HG02973 (cell line): ENCODE data around the gene OR5H2.
"Not testable (repeated sequence)": the region's sequence is repeated elsewhere in the genome, so short reads cannot be mapped to it uniquely, and the experiment has no call there.

Source experiments
- ATAC-seq: cut with Tn5 transposase; IDR thresholded peaks from one replicate; pipeline ENCODE4 v1.9.1; 2021; ENCODE audit warnings: moderate library complexity; ENCODE audit not compliant: unreplicated experiment

The OR5H2 gene

DNA sequence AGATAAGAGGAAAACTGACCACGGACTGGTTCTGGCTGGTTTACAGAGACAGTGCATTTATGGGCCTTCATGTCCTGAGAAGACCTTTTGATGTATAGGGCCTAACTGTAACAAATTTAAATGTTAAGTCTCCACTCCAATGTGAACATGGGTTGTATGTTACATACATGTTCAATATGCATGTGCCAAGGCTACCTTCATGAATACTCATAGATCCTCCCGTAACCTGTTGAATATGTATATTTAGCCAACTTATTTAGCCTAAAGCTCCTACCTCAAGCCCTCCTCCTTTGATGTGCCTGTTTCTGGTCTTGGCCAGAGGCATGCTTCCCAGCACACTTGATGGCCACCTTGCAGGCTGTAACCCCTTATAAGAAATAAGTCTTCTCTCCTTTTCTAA is at the start of gene OR5H2:
OR5H2 (plus strand) TSS at position 301 of the 400 bp plus-strand sequence. CDS start 398 bp downstream, outside the sequence.
- ATAC-seq = no peak

DNA sequence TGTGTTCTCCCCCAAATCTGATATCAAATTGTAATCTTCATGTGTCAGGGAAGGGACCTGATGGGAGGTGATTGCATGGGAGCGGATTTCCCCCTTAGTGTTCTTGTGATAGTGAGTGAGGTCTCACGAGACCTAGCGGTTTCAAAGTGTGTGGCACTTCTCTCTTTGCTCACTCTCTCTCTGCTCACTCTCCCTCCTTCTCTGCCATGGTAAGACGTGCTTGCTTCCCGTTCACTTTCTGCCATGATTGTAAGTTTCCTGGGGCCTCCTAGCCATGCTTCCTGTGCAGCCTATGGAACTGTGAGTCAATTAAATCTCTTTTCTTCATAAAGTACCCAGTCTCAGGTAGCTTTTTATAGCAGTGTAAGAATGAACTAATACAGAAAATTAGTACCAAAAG is 48.8 kb upstream of the OR5H2 start:
- ATAC-seq = no peak

DNA sequence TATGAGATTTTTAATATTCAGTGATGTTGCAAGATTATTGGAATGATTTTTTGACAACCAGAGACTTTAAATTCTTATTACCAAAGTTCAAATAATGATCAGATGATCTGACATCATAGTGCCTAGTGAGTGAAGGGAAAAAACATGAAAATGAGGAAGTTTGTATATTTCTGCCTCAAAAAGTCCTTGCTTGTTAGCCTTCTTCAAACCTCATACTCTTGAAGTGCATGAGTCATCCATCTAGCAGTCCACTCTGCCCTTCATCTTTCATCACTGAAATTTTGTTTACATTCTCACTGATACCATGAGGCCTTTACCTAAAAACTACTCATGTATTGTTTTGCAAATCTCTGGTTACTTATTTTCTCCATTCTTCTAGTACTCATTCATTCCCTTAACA is 42.2 kb upstream of the OR5H2 start:
- ATAC-seq = no peak

DNA sequence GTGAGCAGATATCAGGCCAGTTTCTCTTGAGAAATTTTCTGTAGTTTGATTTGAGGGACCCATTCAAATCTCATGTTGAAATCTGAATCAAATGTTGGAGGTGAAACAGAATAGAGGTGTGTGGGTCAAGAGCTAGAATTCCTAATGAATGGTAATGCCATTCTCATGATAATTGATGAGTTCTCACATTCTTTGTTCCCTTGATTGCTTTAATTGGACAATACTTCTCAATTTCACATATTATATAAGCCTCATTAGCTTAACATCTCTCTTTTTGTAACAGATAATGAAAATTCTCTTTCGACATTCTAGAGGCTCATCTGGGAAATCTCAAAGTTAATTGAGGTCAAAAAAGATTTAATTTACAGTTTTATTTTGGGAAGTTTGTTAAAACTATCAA is 40.1 kb upstream of the OR5H2 start:
- ATAC-seq = no peak

DNA sequence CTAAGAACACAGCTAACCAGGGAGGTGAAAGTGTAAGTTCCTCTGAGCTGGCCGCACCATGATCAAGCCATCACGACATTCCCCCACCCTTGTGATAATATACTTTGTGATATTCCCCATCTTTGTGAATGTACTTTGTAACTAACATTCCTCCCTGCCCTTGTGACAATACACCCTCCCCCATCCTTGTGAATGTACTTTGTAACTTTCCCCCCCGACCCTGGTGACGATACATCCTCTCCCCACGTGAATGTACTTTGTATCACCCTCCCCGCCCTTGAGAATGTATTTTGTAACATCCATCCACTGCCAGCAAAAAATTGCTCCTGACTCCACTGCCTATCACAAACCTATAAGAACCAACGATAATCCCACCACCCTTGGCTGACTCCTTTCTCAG is 38.5 kb upstream of the OR5H2 start:
- no peak for ATAC-seq

DNA sequence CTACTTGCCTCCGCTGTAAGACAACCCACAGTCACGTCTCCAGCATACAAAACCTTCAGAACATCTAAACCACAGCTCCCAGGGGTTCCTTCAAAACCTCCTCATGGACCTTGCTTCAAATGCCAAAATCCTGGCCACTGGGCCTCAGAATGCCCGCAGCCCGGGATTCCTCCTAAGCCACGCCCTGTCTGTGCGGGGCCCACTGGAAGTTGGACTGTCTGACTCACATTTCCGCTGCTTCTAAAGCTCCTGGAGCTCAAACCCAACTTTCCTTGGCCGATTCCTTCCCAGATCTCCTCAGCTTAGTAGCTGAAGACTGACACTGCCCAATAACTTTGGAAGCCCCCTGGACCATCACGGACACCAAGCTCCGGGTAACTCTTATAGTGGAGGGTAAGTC is 36.2 kb upstream of the OR5H2 start:
- no peak for ATAC-seq

DNA sequence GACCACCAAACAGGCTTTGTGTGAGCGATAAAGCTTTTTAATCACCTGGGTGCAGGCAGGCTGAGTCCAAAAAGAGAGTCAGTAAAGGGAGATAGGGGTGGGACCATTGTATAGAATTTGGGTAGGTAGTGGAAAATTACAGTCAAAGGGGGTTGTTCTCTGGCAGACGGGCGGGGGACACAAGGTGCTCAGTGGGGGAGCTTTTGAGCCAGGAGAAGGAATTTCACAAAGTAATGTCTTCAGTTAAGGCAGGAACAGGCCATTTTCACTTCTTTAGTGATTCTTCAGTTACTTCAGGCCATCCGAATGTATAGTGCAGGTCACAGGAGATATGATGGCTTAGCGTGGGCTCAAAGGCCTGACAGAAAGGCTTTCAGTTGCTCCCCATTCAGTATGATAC is 26.3 kb upstream of the OR5H2 start:
- ATAC-seq = not testable (repeated sequence)

DNA sequence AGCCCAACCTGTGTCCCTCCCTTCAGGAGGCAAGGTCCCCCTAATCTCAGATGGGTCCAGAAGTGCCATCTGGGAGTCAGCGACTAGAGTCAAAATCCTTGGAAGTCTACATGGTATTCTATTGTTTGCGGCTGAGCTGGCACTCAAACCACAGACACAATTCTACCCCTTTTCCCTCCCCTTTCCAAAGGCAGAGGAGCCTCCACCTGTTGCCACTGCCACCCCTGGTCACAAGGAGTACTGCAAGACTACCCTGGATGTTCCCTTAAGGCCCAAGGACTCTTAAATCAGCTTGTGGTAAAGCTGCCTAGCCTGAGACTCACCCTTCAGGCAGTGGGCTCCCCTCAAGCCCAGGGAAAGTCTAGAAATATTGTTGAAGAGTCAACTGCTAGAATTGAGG is 22.6 kb upstream of the OR5H2 start:
- ATAC-seq = no peak

DNA sequence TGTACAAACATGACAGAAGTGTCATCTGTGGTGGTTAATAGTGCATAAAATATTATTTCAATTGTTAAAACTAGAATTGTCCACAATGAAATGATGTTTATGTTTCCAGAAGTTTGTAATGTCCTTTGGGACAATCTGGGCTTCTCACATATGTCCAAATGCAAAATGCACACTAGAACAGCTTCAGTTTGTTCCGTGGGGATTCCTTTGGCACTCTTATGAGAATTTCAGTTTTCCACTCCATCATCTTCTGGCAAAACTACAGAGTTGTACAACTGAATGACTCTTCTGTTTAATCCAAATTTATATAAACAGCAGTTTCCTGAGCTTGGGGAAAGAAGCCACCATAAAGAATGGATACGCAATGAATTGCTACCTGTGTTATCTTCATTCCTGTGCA is 20.3 kb upstream of the OR5H2 start:
- ATAC-seq = no peak

DNA sequence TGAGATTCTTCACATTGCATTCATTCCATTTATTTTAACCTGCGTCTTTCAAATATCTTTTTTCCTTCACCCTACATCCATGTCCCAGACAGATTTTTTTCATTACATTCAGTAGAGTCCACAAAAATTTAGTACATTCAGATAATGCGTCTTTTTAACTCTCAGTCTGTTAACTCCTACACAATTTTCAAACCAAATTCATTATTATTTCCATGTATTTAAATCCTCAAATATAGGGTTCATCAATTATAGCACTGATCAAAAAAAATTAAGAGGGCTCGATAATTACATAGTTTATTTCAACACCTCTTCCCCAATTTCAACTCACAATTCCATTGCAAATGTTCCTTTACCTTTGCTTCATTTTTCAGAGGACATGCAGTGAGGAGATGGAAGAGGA is 18.4 kb upstream of the OR5H2 start, which contains the start of gene OR5H6:
OR5H6 (plus strand) TSS at position 301 of the 400 bp plus-strand sequence; CDS start at position 390, 89 bp downstream.
- no peak for ATAC-seq

DNA sequence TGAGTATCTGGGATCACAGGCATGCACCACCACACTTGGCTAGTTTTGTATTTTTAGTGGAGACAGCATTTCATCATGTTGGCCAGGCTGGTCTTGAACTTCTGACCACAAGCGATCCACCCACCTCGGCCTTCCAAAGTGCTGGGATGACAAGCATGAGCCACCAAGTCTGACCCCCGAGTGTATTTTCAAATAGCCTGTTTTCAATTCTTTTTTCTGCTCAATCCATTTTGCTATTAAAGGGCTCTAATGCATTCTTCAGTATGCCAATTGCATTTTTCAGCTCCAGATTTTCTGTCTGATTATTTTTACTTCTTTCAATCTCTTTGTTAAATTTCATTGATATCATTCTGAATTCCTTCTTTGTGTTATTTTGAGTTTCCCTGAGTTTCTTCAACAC is 12.5 kb upstream of the OR5H2 start:
- no peak for ATAC-seq

DNA sequence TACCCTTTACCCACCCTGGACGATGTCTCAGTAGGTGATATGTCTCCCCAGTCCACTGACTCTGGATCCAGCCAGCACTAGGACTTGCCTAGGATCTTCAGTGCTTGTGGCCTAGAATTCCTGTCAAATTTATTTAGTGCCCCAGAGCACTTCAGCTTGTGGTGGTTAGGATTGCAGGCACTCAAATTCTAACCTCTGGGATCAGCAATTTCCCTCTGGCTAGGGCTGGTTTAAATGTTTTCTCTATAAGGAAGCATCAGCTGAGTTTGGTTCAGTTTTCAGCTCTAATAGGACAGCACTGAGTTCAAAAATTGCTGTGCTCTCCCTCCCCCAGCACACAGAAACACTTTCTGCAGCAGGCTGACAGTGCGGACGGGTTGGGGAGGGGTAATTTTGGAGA is 10.2 kb upstream of the OR5H2 start:
- no peak for ATAC-seq

DNA sequence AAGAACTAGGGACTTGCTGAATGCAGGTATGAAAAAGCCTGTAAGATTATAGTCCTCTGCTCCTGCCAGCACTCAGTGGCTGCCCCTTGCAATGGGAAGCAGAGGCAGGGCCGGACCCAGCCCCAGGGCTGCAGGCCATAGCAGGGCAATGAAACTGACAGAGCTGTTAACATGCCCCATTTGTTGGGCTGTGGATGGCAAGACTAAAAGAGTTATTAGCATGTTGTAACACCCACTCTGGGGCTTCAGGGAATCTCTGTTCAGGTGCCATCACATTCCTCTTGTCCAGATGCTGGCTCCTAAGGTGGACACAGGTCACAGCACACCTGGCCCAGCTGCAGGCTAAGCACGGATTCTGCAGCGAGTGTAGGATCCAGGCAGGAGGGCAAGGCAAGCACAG is 7.4 kb upstream of the OR5H2 start:
- no peak for ATAC-seq

DNA sequence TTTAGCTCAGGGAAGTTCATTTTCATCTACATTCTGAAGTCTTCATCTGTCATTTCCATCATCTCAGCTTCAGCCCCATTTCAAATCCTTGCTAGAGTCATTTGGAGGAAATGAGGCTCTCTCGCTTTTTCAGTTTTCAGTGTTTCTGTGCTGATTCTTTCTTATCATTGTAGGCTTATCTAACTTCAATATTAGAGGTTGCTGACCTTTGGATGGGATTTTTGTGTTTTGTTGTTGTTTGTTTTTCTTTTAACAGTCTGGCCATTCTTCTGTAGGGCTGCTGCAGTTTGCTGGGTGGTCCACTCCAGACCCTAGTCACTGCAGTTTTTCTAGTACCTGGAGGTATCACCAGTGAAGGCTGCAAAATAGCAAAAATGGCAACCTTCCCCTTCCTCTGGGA is 8.6 kb downstream of the OR5H2 start:
- ATAC-seq = no peak

DNA sequence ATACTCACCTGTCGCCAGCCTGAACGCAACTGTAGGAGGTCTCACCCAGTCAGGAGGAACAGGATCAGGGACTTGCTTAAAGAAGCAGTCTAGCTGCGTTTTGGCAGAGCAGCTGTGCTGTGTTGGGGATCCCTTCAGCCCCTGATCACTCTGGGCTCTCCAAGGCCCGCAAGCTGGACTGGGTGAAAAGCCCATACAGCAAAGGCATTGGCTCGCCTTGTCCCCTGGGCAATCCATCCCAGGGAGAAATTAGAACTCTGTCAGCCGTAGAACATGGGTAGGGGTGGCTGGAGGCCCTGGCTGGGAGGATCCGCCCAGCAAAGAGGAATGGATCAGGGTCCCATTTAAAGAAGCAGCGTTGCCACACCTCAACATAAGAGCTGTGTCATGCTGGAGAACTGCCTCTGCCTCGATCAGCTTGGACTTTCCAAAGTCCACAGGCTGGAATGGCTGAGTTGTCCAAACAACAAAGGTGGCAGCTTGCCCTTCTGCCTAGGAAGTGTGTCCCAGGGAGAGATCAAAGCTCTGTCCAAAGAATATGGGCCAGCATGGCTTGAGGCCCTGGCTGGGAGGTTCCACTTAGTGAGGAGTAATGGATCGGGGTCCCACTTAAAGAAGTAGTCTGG is 9.1 kb downstream of the OR5H2 start:
- ATAC-seq = no peak

DNA sequence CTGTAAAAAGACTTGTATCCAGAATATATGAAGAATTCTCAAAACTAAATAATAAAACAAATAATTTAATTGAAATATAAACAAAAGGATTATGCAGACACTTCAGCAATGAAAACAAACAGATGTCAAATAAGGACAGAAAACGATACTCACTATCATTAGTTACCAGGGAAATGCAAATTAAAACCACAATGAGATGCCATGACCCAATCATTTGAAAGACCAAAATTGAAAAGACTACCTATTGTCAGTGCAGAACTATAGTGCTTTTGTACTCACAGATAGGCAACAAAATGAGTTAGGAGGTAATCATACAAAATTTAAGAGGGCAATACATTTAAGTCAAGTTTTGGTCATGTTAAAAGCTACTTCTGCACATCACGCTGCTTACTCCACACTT is 39.8 kb downstream of the OR5H2 start:
- ATAC-seq = no peak

DNA sequence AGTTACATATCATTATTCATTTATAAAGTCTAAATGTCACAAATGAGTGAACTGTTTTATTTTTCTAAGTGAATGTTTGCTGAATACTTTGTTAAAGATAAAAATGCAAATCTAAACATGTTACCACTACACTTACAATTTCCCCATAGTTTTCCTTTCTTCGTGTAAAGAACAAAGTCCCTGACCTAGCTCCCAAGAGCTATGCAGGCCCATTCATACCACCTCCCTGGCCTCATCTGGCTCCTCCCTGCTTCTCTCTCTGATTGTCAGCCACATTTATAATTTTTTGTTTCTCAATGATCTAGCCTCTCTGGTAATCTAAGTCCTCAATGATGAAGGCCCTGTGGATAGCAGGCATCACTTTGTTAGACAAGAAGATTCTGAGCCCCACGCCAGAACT is 40.4 kb downstream of the OR5H2 start:
- no peak for ATAC-seq

DNA sequence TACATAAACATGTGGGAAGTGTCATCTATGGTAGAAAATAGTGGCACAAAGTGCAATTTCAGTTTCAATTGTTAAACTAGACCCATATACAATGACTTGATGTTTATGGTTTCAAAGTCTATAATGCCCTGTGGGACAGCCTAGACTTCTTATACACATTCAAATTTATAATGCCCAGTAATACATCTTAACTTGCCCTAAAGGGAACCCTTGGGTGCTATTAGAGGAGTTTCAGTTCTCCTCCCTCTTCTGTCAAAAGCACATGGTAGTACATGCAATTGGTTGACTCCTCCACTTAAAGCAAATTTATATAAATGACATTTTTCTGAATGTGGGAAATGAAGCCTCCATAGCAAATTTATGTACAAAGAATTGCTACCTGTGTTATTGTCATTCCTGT is 41.1 kb downstream of the OR5H2 start:
- no peak for ATAC-seq

DNA sequence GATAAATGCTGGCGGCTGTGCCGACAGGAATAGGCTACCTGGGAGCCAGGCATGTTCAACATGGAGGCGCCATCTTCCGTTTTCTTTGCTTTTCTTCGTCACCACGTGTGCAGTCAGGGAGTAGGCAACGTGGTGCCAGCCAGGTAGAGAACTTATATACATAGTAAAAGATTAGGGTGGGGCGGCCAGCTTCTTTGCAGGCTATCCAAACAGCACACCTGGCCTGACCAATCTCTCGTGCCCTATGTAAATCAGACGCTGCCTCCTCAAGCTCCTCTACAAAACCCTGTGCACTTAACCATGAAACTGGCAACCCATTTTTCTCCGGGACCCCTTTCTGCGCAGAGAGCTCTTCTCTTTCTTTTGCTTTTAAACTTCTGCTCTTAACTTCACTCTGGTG is 42.8 kb downstream of the OR5H2 start:
- ATAC-seq = no peak

DNA sequence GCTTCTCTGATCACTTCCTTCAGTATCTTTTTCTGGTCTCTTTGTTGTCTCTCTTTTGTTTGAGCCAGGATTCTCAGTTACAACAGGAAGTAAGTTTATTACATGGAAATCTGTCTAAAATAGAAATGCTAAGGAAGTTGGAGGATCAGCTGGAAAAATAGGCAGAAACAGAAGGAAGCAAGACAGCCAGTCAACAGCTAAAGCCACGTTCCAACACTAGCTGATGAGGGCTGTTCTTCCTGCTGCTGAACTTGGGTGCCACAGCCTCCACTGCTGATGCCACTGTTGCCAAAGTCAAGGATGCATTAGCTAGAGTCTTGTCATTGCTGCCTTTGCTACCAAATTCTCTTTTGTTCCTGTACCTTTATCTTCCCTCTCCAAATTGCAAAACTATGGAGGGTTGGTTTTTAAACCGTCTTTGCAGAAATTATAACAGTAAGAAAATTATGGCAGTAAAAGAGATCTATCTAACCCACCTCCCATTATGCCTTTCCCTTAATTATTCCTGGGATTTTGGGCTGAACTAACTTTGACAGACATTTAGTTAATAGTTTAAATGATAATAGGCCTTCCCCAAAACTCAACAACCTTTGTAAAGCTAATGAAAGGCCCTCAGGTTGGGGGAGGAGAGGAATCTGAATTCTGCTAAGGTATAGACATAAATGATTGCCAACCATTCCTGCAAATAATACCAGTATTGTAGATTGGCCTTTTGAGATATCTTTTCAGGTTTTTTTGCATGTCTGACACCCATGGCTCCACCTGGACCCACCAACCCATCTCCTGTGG is 44.0 kb downstream of the OR5H2 start:
- no peak for ATAC-seq

DNA sequence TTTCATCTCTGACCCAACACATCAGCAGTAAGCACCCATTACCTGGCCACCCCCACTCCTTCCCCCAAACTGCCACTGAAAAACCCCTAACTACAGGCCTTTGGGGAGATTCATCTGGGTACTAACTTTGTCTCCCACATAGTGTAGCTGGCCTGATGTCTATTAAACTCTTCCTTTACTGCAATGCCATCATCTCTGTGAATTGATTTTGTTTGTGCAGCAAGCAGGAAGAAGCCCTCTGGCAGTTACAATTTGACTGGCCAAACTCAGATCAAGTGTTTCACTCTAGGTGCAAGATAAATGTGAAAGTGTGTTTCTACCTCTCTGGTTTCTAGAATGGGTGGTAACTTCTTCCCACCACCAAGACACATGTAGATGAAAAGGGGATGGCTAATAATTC is 44.6 kb downstream of the OR5H2 start:
- peak; percentile 70 for ATAC-seq

DNA sequence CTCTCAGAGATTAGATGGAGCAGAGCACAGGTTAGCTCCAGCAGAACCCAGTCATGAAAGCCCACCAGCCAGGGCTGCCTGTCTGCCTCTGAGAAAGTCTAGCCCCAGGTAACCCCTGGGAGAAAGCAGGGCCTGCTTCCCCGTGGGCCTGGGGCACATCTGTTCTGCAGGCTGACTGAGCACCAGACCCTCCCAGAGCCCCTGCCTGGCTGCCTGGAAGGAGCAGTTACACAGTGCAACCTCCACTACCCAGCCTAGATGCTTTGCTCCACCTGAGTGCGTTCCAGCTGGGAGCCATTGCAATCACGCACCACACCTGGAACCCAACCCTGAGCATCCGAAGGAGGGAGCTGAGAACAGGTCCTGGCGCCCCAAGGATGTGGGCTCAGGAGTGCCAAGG is 46.6 kb downstream of the OR5H2 start:
- no peak for ATAC-seq
